A549 (cell line): ENCODE results near the gene KRTAP4-1. TPM values are rescaled to one million over a fixed set of nuclear protein-coding genes. Genes with fewer than 3 reads are reported as not detected.
"Not testable (repeated sequence)": the region's sequence is repeated elsewhere in the genome, so short reads cannot be mapped to it uniquely, and the experiment has no call there.

Source experiments
- ATAC-seq, 2 experiments: fragments of 200-7000 bp in 1 of 2; fragments of >200 bp in 1 of 2; cut with Nextera tagmentation in 1 of 2; cut with Tn5 transposase in 1 of 2; 3 replicates each; pipeline versions ENCODE4 v1.8.0 to v1.9.1; 2018 to 2020; ENCODE audit warnings: mild to moderate bottlenecking in 1 of 2, moderate library complexity in 1 of 2
- CTCF ChIA-PET: fragments of 300-600 bp; sonication (Branson Sonifier 250); formaldehyde crosslinking; extraction: SDS; loops from one replicate; lab custom pipeline; 2021; ENCODE audit warnings: antibody characterized with exemption, inconsistent platforms; lab: Yijun Ruan, JAX
- POLR2A ChIA-PET: fragments of 350-600 bp; formaldehyde crosslinking; extraction: SDS; loops from one replicate; lab custom pipeline; 2021; ENCODE audit warnings: antibody characterized with exemption, inconsistent platforms; lab: Yijun Ruan, JAX
- DNase-seq, 2 experiments: peaks; one replicate each; pipeline versions ENCODE4 v3.0.0 to v3.0.0-alpha.2; 2011 to 2016; ENCODE audit warnings: low read depth in 1 of 2, low spot score in 1 of 2
- FAIRE-seq: peaks from 2 replicates; lab custom pipeline; 2011; peaks lifted over from hg19 to GRCh38; lab: Jason Lieb, UNC
- H3K27ac ChIP-seq, 2 experiments: fragments of >200 bp; sonication (Bioruptor Twin); formaldehyde crosslinking; 3 replicates each; pipeline ENCODE4 v1.5.1; 2016 to 2017
- H3K4me1 ChIP-seq: fragments of >200 bp; sonication (Bioruptor Twin); formaldehyde crosslinking; 3 replicates; pipeline ENCODE4 v1.6.1; 2016
- H3K4me2 ChIP-seq: fragments of >200 bp; sonication (Bioruptor Twin); formaldehyde crosslinking; 3 replicates; pipeline ENCODE4 v1.6.1; 2016
- H3K4me3 ChIP-seq: fragments of >200 bp; sonication (Bioruptor Twin); formaldehyde crosslinking; 3 replicates; pipeline ENCODE4 v1.5.1; 2016
- H3K9me3 ChIP-seq: fragments of >200 bp; sonication (Bioruptor Twin); formaldehyde crosslinking; 3 replicates; pipeline ENCODE4 v1.6.1; 2016
- ATOH8 ChIP-seq: fragments of 250-450 bp; sonication (Bioruptor Pico); IDR thresholded peaks from 2 replicates; pipeline ENCODE4 v1.5.0; 2020; ENCODE audit warnings: low read depth, mild to moderate bottlenecking, moderate library complexity
- CBX2 ChIP-seq: fragments of 200-600 bp; sonication (generic); IDR thresholded peaks from 2 replicates; pipeline ENCODE4 v1.6.1; 2016; ENCODE audit warnings: low read depth, mild to moderate bottlenecking, borderline replicate concordance
- CTCF ChIP-seq: fragments of >200 bp; sonication (Bioruptor Twin); formaldehyde crosslinking; IDR thresholded peaks from 3 replicates; pipeline ENCODE4 v1.5.1; 2016
- E2F6 ChIP-seq: IDR thresholded peaks from 2 replicates; pipeline ENCODE4 v1.6.1; 2012; ENCODE audit warnings: low read depth, borderline replicate concordance
- EHF ChIP-seq: fragments of 250-450 bp; sonication (Bioruptor Pico); IDR thresholded peaks from 2 replicates; pipeline ENCODE4 v1.5.0; 2020; ENCODE audit warnings: mild to moderate bottlenecking
- FOSB ChIP-seq: fragments of 250-450 bp; sonication (Bioruptor Pico); IDR thresholded peaks from 2 replicates; pipeline ENCODE4 v1.5.0; 2020; ENCODE audit warnings: mild to moderate bottlenecking, moderate library complexity
- FOXS1 ChIP-seq: fragments of 250-450 bp; sonication (Bioruptor Pico); IDR thresholded peaks from 2 replicates; pipeline ENCODE4 v1.5.0; 2020; ENCODE audit warnings: mild to moderate bottlenecking, moderate library complexity
- HEYL ChIP-seq: fragments of 250-450 bp; sonication (Bioruptor Pico); IDR thresholded peaks from 2 replicates; pipeline ENCODE4 v1.8.0; 2021; ENCODE audit warnings: mild to moderate bottlenecking, moderate library complexity
- HMGXB4 ChIP-seq: fragments of 250-450 bp; sonication (Bioruptor Pico); IDR thresholded peaks from 2 replicates; pipeline ENCODE4 v1.5.0; 2021; ENCODE audit warnings: mild to moderate bottlenecking, moderate library complexity, borderline replicate concordance
- HOXB5 ChIP-seq: fragments of 250-450 bp; sonication (Bioruptor Pico); IDR thresholded peaks from 2 replicates; pipeline ENCODE4 v1.5.0; 2020; ENCODE audit warnings: mild to moderate bottlenecking, moderate library complexity
- KDM1A ChIP-seq: fragments of 200-600 bp; sonication (generic); IDR thresholded peaks from 2 replicates; pipeline ENCODE4 v1.6.1; 2016; ENCODE audit warnings: low read depth, mild to moderate bottlenecking
- MAFK ChIP-seq: fragments of 450-650 bp; IDR thresholded peaks from 2 replicates; pipeline ENCODE4 v1.6.1; 2014; ENCODE audit not compliant: partially characterized antibody
- NFE2L2 ChIP-seq: fragments of 150-350 bp; conservative IDR thresholded peaks from 2 replicates; pipeline ENCODE4 v1.6.1; 2014; ENCODE audit warnings: low read length
- NPAS2 ChIP-seq: fragments of 250-450 bp; sonication (Bioruptor Pico); IDR thresholded peaks from 2 replicates; pipeline ENCODE4 v1.8.0; 2022; ENCODE audit warnings: mild to moderate bottlenecking, moderate library complexity, borderline replicate concordance
- RCOR1 ChIP-seq: fragments of 150-350 bp; IDR thresholded peaks from 2 replicates; pipeline ENCODE4 v1.6.1; 2014; ENCODE audit warnings: antibody characterized with exemption, low read length, low read depth
- RFX5 ChIP-seq: fragments of 450-650 bp; IDR thresholded peaks from 2 replicates; pipeline ENCODE4 v1.7.1; 2014; ENCODE audit warnings: antibody characterized with exemption, mild to moderate bottlenecking, moderate library complexity
- RNF2 ChIP-seq: fragments of 200-600 bp; sonication (generic); IDR thresholded peaks from 2 replicates; pipeline ENCODE4 v1.6.1; 2016; ENCODE audit warnings: low read depth, mild to moderate bottlenecking, antibody characterized with exemption, moderate library complexity, borderline replicate concordance
- ZC3H11A ChIP-seq: fragments of 450-650 bp; IDR thresholded peaks from 2 replicates; pipeline ENCODE4 v1.6.1; 2014; ENCODE audit warnings: antibody characterized with exemption, mild to moderate bottlenecking
- ZSCAN20 ChIP-seq: fragments of 250-450 bp; sonication (Bioruptor Pico); IDR thresholded peaks from 2 replicates; pipeline ENCODE4 v1.8.0; 2022; ENCODE audit warnings: mild to moderate bottlenecking, moderate library complexity
- WGBS: methylation state at CpG from one replicate; pipeline ENCODE4 v1.1.6; 2017; ENCODE audit errors: missing lambda C conversion rate; 5-methylcytosine and 5-hydroxymethylcytosine counted together
- polyA plus RNA-seq, 4 experiments: library from polyadenylated mRNA; depleted of rRNA in 3 of 4; stranded (reverse); fragments of >200 nt; fragmentation: RNase III in 1 of 4; extraction: RNeasy Plus Mini Kit Qiagen cat#74134 plus additional on column Dnase treatment in 1 of 4; gene quantifications; 2 replicates in 3 of 4; 3 replicates in 1 of 4; pipeline ENCODE4 v1.2.3, GENCODE V29; 2011 to 2017
- TF ChIP-seq, protein P1 (sequence below): fragments of >200 bp; sonication (Bioruptor Twin); formaldehyde crosslinking; IDR thresholded peaks from 3 replicates; pipeline ENCODE4 v1.6.1; 2016

KRTAP4-1 gene
- polyA plus RNA-seq, 2 of the 4 experiments (the other 2 are of a cell fraction), result 0.12 to 0.32 TPM

- no peak within 1 kb of the TSS for H3K4me2 ChIP-seq
- CTCF ChIA-PET, result interaction anchor here (0.8 to 0.9 kb wide), 2 partner anchors 89 to 142 kb away, joined by 3 read pairs; partner anchors contain the start of gene KRTAP29-1
- FAIRE-seq, result no peak
- DNase-seq, result no peak
- POLR2A ChIA-PET, result no interaction called here
- WGBS, result 60% methylated on average over 1 of the region's 1 CpG
- 0 out of 3 replicates have a peak, but pooled peaks cover 4% of the 10 kb centered on the region for H3K4me1 ChIP-seq
- no peaks in the 10 kb centered on the region for H3K9me3 ChIP-seq
- TF ChIP-seq HOXB5, result no peak
- TF ChIP-seq, protein P1, sequence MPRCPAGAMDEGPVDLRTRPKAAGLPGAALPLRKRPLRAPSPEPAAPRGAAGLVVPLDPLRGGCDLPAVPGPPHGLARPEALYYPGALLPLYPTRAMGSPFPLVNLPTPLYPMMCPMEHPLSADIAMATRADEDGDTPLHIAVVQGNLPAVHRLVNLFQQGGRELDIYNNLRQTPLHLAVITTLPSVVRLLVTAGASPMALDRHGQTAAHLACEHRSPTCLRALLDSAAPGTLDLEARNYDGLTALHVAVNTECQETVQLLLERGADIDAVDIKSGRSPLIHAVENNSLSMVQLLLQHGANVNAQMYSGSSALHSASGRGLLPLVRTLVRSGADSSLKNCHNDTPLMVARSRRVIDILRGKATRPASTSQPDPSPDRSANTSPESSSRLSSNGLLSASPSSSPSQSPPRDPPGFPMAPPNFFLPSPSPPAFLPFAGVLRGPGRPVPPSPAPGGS, result no peak
- no peak for TF ChIP-seq HMGXB4
- TF ChIP-seq RCOR1, result no peak
- TF ChIP-seq RFX5, result no peak
- no peak for TF ChIP-seq CTCF
- no peak for TF ChIP-seq EHF (CRISPR knock-in tag)
- TF ChIP-seq ATOH8 (CRISPR knock-in tag), result no peak
- TF ChIP-seq E2F6, result no peak
- TF ChIP-seq CBX2, result no peak
- no peak for TF ChIP-seq RNF2
- no peak for TF ChIP-seq MAFK
- no peak for TF ChIP-seq NPAS2
- no peak for TF ChIP-seq FOXS1 (CRISPR knock-in tag)
- no peak for TF ChIP-seq HEYL (CRISPR knock-in tag)
- TF ChIP-seq KDM1A, result no peak
- no peak for TF ChIP-seq NFE2L2
- no peak for TF ChIP-seq ZSCAN20 (CRISPR knock-in tag)
- no peak for TF ChIP-seq ZC3H11A
- TF ChIP-seq FOSB (CRISPR knock-in tag), result no peak
- TF ChIP-seq, all 56 proteins: peak for 0
- H3K4me3 ChIP-seq, result no peak within 1 kb of the TSS
- H3K27ac ChIP-seq, result no peak within 1 kb of the TSS
- no peak for ATAC-seq
Observed at GRCh38 chr17:41160648-41161047, 24.1 kb downstream of the KRTAP4-1 start, which contains the start of gene KRTAP4-4. Gene KRTAP4-4 (minus strand): TSS chr17:41160748. CDS start chr17:41160691, 57 bp downstream.

DNA sequence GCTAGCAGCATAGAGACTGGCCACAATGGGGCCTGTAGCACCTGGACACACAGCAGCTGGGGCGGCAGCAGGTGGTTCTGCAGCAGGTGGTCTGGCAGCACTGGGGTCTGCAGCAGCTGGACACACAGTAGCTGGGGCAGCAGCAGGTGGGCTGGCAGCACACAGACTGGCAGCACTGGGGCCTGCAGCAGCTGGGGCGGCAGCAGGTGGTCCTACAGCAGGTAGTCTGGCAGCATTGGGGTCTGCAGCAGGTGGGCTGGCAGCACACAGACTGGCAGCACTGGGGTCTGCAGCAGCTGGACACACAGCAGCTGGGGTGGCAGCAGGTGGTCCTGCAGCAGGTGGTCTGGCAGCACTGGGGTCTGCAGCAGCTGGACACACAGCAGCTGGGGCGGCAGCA is 24.5 kb downstream of the KRTAP4-1 start:
- H3K4me2 ChIP-seq, FAIRE-seq, H3K9me3 ChIP-seq, POLR2A ChIA-PET, H3K27ac ChIP-seq, ATAC-seq, H3K4me1 ChIP-seq, DNase-seq, H3K4me3 ChIP-seq: not testable (repeated sequence)
- no CpG with 5 or more reads among the region's 3 CpGs for WGBS
- CTCF ChIA-PET, result interaction anchor here (0.8 to 1.0 kb wide), 2 partner anchors 12 to 143 kb away, joined by 3 read pairs; partner anchors contain the start of gene KRTAP29-1
